GM13977 (cell line): Measurements from ENCODE around the gene IFTAP.

Source experiments
- DNase-seq: peaks from one replicate; pipeline ENCODE4 v3.0.0; 2012; ENCODE audit warnings: low spot score
- in situ Hi-C: fragments of 300-500 bp; cut with MboI; formaldehyde crosslinking; loops from one replicate; pipeline ENCODE4 v1.12.0; 2022; ENCODE audit warnings: low sequenced_read_pairs, low pct_unique_long_range_greater_than_20kb, mixed read lengths, inconsistent platforms; ENCODE audit not compliant: unreplicated experiment
- TF ChIP-seq, protein P1 (sequence below): IDR thresholded peaks from 2 replicates; pipeline ENCODE4 v1.5.1; 2012; ENCODE audit warnings: mild to moderate bottlenecking, control low read depth; ENCODE audit not compliant: insufficient read depth; ENCODE audit errors: extremely low read depth, missing control alignments

IFTAP gene

DNA sequence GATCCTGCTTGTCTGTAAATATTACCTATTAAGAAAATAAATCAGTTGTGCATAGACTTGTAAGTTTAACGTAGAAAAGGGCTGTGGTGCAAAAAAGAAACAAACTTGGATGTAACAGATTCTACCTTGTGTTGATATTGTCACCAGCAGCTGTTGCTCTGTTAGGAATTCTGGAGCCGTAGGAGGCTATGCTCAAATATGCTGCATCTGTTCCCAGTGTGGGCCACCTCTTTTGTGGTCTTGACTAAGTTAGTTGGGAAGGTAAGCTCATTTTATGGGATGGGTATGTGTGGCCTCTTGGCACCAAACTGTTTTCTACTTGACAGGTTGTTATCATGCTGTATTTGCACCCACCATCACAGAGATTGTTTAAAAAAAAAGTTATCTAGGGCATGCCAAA, 33.2 kb downstream of the IFTAP start:
- in situ Hi-C loops = no loop called here
- no peak for DNase-seq
- TF ChIP-seq, protein P1, sequence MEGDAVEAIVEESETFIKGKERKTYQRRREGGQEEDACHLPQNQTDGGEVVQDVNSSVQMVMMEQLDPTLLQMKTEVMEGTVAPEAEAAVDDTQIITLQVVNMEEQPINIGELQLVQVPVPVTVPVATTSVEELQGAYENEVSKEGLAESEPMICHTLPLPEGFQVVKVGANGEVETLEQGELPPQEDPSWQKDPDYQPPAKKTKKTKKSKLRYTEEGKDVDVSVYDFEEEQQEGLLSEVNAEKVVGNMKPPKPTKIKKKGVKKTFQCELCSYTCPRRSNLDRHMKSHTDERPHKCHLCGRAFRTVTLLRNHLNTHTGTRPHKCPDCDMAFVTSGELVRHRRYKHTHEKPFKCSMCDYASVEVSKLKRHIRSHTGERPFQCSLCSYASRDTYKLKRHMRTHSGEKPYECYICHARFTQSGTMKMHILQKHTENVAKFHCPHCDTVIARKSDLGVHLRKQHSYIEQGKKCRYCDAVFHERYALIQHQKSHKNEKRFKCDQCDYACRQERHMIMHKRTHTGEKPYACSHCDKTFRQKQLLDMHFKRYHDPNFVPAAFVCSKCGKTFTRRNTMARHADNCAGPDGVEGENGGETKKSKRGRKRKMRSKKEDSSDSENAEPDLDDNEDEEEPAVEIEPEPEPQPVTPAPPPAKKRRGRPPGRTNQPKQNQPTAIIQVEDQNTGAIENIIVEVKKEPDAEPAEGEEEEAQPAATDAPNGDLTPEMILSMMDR = no peak

DNA sequence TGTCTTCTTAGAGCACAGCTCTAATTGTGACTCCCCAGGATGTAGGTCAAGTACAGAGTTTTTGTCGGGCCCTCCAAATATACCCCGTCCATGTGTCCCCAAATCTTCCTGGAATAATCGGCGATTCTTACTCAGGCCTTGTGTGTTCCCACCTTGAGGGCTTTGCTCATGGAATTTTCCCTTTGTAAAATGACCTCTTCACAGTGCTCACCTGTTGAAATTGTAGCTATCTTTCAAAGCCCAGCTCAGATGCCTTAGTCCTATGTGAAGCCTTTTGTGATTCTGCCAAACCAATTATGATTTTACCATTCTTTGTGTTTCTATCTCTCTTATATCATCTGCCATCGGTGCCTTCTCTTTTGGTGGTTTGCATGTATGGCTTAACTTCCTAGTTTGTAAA, 33.8 kb downstream of the IFTAP start:
- in situ Hi-C loops = no loop called here
- no peak for DNase-seq
- TF ChIP-seq, protein P1 = no peak

DNA sequence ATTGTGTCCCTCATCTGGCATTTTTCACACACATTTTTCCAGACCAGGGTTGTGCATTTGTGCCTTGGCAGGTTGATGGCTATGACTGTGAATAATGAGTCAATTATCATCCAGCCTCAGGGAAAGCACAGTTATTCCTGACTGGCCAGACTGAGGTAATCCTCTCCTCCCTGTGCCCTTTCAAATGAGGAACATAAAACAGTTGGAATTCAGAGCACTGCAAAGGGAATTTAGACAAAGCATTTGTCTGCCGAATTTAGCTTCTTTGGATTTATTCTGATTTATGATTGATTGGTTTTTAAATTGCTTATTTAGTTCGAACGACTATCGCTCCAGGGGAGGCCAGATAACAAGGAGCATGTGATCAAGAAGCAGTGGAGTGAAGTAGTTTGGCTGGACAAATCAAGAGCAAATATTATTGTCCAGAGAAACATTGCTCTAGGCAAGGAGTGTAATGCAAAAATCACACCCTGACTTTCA, 34.5 kb downstream of the IFTAP start:
- in situ Hi-C loops = no loop called here
- TF ChIP-seq, protein P1 = no peak
- no peak for DNase-seq

DNA sequence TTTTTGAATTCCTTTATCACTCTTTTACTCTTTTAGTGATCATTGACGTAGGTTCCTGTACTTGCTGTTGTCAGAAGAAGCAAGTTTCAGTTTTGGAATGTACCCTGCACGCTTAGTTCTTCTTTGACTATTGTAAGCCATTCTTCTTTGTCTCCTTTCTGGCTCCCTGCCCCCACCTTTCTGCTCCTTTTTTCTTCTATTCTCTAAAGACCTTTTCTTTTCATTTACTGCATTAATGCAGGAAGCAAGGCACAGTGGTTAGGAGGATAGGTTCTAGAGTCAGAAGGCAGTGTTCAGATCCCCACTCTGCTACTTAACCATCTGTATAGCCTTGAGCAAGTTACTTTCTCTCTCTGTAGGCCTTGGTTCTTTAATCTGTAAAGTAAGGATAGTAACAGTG, 37.5 kb downstream of the IFTAP start:
- in situ Hi-C loops = no loop called here
- DNase-seq = peak; percentile 16
- TF ChIP-seq, protein P1 = no peak

DNA sequence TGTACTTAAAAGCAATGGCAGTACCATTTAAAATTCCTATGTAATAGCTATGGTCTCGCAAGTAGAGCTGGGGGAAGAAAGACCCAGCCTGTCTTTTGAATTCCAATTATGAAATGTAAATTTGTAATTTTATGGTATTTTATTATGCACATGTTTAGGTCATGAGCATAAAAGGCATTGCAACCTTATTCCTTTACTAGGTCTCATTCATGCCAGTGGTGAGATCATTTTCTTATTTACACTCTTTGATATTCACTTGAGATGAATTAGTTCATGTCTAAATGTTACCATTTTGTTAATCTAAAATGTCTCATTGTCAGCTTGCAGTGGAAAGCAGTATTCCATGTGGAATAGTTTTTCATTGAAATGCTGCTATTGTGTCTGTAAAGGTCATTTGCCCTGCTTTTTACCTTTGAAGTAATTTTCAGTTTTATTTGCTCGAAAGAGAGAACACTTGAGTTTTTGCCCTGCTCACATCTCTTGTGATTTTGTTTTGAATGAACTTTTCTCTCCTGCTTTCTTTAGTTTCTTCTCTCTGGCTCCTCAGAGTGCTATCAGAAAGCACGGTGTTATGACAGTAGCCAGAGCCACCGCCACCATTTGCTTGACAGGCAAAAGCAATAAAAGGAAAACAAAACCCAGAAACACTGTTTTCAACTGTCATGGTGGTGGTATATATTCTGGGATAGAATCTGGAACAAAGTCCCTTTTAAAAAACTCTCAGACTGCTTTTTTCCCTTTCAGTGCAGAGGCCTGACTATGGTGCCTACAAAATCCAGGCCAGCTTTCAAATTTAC, 41.0 kb downstream of the IFTAP start:
- TF ChIP-seq, protein P1 = no peak
- in situ Hi-C loops = no loop called here
- no peak for DNase-seq

DNA sequence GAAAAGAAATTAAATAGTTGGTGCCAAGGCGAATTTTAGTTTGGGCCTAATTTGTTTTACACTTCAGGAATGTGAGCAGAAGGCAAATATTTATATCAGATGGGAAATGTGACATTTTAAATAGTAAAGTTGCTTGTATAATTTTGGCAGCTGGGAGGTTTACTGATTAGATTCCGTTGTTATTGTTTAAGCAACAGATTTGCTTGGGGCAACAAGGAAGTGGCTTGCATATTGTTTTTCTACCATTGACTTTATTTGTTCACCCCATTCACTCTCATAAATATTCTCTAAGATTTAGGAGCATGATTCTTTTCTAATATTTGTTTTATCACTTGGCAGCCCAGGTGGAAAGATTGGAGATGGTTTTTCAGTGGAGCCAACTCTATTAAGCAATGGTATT, 44.3 kb downstream of the IFTAP start:
- TF ChIP-seq, protein P1 = no peak
- DNase-seq = no peak
- in situ Hi-C loops = no loop called here
